ENCODE data around the gene DYSF. TPM values are rescaled to one million over a fixed set of nuclear protein-coding genes. Genes with fewer than 3 reads are reported as not detected.

Gene DYSF
- total RNA-seq, 1 experiment from 2014 or later, result 0.89 TPM

DNA sequence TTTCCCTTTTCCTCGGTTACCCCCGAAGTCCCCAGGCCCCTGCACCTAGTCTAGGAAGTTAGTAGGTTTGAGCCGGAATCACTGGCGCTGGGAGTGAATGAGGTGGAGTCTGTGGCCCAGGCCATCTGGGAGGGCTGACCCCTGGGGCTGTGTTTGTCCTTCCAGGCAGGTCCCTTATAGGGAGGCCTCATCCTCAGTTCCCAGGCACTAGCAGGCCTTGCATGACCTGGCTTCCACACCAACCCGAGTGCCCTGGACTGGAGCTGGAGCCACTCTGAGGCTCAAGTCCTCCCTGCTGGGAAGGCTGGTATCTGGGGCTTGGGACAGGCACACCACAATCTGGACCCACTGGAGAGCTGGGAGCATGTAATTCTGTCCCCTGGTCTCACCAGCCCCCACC, 111.0 kb downstream of the DYSF start:
- no peak for DNase-seq (ENCODE audit: low read depth, low spot score)
- Histone ChIP-seq H3K27ac (ENCODE audit: low read depth, low read length) (no peak overlapping the region), H3K4me3 (replicated peaks in 1 of 2; ENCODE audit: low read depth in 1 of 2, low read length in 2 of 2) (no peak overlapping the region), H4K20me1 (ENCODE audit: insufficient read depth) (no peaks in the 10 kb centered on the region), H3K9me3 (ENCODE audit: control insufficient read depth in 1 of 2, insufficient read depth in 1 of 2, low read depth in 1 of 2, low read length in 2 of 2) (no peaks in the 10 kb centered on the region), H3K36me3 (ENCODE audit: control insufficient read depth in 1 of 2, insufficient read depth in 2 of 2, low read length in 2 of 2) (no peaks in the 10 kb centered on the region), H3K4me1 (ENCODE audit: control insufficient read depth in 1 of 2, insufficient read depth in 2 of 2, low read length in 2 of 2) (peaks cover 0 to 7% of the 10 kb centered on the region in 2 experiments; a peak in 2 of 4 replicates), H3K9ac (ENCODE audit: low read length) (no peak overlapping the region), H3K27me3 (ENCODE audit: insufficient read depth, low read length) (no peaks in the 10 kb centered on the region), H3K4me2 (ENCODE audit: low read length) (no peak overlapping the region), H3K79me2 (ENCODE audit: insufficient read depth, low read length) (no peaks in the 10 kb centered on the region), H3K9me2 (ENCODE audit: insufficient read depth) (no peaks in the 10 kb centered on the region), H2AFZ (ENCODE audit: low read depth, low read length, poor library complexity, severe bottlenecking) (no peak overlapping the region)
- no TSS peak for BruUV-seq (replicated peaks)
- intact Hi-C loops (cut with micrococcal nuclease), result no loop called here
- ChIA-PET CTCF (interaction anchor here (0.8 kb wide), 1 partner anchor 11 kb away, joined by 3 read pairs; no protein-coding TSS in a partner anchor), RAD21 (ENCODE audit: low non-redundant PET in 1 of 2, low total read pairs in 2 of 2, uncharacterized antibody in 2 of 2, unreplicated experiment in 2 of 2) (no interaction called here), POLR2A (no interaction called here)
- ATAC-seq, result no peak
- TF ChIP-seq, protein P1, sequence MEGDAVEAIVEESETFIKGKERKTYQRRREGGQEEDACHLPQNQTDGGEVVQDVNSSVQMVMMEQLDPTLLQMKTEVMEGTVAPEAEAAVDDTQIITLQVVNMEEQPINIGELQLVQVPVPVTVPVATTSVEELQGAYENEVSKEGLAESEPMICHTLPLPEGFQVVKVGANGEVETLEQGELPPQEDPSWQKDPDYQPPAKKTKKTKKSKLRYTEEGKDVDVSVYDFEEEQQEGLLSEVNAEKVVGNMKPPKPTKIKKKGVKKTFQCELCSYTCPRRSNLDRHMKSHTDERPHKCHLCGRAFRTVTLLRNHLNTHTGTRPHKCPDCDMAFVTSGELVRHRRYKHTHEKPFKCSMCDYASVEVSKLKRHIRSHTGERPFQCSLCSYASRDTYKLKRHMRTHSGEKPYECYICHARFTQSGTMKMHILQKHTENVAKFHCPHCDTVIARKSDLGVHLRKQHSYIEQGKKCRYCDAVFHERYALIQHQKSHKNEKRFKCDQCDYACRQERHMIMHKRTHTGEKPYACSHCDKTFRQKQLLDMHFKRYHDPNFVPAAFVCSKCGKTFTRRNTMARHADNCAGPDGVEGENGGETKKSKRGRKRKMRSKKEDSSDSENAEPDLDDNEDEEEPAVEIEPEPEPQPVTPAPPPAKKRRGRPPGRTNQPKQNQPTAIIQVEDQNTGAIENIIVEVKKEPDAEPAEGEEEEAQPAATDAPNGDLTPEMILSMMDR (IDR thresholded peaks at IDR 0.05 in 2 of 3, conservative IDR thresholded peaks at IDR 0.05 in 1 of 3; ENCODE audit: borderline replicate concordance in 1 of 3, insufficient read depth in 1 of 3, low read depth in 2 of 3, low read length in 2 of 3), result no peak
- TF ChIP-seq CBX3 (IDR thresholded peaks at IDR 0.05; ENCODE audit: low read depth) (no peak), ZFX (IDR thresholded peaks at IDR 0.05) (no peak), RAD21 (IDR thresholded peaks at IDR 0.05; ENCODE audit: low read depth) (no peak), JUND (IDR thresholded peaks at IDR 0.05) (no peak), CEBPB (IDR thresholded peaks at IDR 0.05; ENCODE audit: low read depth) (no peak), POLR2A (IDR thresholded peaks at IDR 0.05; ENCODE audit: borderline replicate concordance, extremely low read depth, insufficient read depth, insufficient read length) (no peak), ELF1 (IDR thresholded peaks at IDR 0.05; ENCODE audit: borderline replicate concordance, low read depth) (no peak), POLR2AphosphoS5 (IDR thresholded peaks at IDR 0.05; ENCODE audit: low read depth, low read length) (no peak)
- TF ChIP-seq, protein P2, sequence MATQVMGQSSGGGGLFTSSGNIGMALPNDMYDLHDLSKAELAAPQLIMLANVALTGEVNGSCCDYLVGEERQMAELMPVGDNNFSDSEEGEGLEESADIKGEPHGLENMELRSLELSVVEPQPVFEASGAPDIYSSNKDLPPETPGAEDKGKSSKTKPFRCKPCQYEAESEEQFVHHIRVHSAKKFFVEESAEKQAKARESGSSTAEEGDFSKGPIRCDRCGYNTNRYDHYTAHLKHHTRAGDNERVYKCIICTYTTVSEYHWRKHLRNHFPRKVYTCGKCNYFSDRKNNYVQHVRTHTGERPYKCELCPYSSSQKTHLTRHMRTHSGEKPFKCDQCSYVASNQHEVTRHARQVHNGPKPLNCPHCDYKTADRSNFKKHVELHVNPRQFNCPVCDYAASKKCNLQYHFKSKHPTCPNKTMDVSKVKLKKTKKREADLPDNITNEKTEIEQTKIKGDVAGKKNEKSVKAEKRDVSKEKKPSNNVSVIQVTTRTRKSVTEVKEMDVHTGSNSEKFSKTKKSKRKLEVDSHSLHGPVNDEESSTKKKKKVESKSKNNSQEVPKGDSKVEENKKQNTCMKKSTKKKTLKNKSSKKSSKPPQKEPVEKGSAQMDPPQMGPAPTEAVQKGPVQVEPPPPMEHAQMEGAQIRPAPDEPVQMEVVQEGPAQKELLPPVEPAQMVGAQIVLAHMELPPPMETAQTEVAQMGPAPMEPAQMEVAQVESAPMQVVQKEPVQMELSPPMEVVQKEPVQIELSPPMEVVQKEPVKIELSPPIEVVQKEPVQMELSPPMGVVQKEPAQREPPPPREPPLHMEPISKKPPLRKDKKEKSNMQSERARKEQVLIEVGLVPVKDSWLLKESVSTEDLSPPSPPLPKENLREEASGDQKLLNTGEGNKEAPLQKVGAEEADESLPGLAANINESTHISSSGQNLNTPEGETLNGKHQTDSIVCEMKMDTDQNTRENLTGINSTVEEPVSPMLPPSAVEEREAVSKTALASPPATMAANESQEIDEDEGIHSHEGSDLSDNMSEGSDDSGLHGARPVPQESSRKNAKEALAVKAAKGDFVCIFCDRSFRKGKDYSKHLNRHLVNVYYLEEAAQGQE (IDR thresholded peaks at IDR 0.05; ENCODE audit: low read depth), result no peak
- TF ChIP-seq, protein P3, sequence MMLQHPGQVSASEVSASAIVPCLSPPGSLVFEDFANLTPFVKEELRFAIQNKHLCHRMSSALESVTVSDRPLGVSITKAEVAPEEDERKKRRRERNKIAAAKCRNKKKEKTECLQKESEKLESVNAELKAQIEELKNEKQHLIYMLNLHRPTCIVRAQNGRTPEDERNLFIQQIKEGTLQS (IDR thresholded peaks at IDR 0.05), result no peak
